Activated CD8-positive, alpha-beta T cell treated with anti-CD3 and anti-CD28 coated beads for 36 hours (primary cell): ENCODE results near the gene HMMR. TPM values are rescaled to one million over a fixed set of nuclear protein-coding genes. Genes with fewer than 3 reads are reported as not detected.
A peak's percentile ranks its signal among the peaks of the same experiment; 100 is the strongest.

Experiments used
- ATAC-seq: fragments of 200-7000 bp; cut with Tn5 transposase; one replicate; pipeline ENCODE4 v1.10.0; 2021; ENCODE audit warnings: mild to moderate bottlenecking, moderate library complexity
- CTCF ChIA-PET: fragments of 350-600 bp; sonication (Branson Sonifier 250); formaldehyde crosslinking; loops from one replicate; lab custom pipeline; 2021; ENCODE audit warnings: antibody characterized with exemption; lab: Charles Lee
- POLR2A ChIA-PET: fragments of 350-600 bp; sonication (Branson Sonifier 250); formaldehyde crosslinking; loops from one replicate; lab custom pipeline; 2021; ENCODE audit warnings: antibody characterized with exemption; lab: Charles Lee
- DNase-seq: peaks from one replicate; pipeline ENCODE4 v3.0.0-alpha.2; 2020
- H3K27ac Mint-ChIP-seq: one replicate; pipeline ENCODE4 v1.8.0; 2021; ENCODE audit warnings: mild to moderate bottlenecking, mixed read lengths
- H3K27me3 Mint-ChIP-seq: one replicate; pipeline ENCODE4 v1.8.0; 2021; ENCODE audit warnings: mixed read lengths
- H3K36me3 Mint-ChIP-seq: one replicate; pipeline ENCODE4 v1.8.0; 2021; ENCODE audit warnings: low read depth, mixed read lengths
- H3K4me1 Mint-ChIP-seq: one replicate; pipeline ENCODE4 v1.8.0; 2021; ENCODE audit warnings: low read depth, mixed read lengths
- H3K4me3 Mint-ChIP-seq: one replicate; pipeline ENCODE4 v1.8.0; 2021; ENCODE audit warnings: mild to moderate bottlenecking, moderate library complexity, mixed read lengths
- H3K9me3 Mint-ChIP-seq: one replicate; pipeline ENCODE4 v1.8.0; 2021; ENCODE audit warnings: mixed read lengths
- intact Hi-C: fragments of 100-400 bp; cut with micrococcal nuclease; formaldehyde crosslinking; loops from one replicate; pipeline ENCODE4 v1.10.0; 2022
- total RNA-seq, 2 experiments: library from RNA; stranded (reverse); gene quantifications; one replicate each; pipeline ENCODE4 v1.2.3, GENCODE V29; 2021
- TF ChIP-seq, protein P1 (sequence below): fragments of 200-600 bp; IDR thresholded peaks from one replicate; pipeline ENCODE4 v1.8.0; 2022; ENCODE audit warnings: antibody characterized with exemption, mild to moderate bottlenecking

Gene HMMR
- total RNA-seq, 2 experiments from 2014 or later = 94.2 to 95.2 TPM

DNA sequence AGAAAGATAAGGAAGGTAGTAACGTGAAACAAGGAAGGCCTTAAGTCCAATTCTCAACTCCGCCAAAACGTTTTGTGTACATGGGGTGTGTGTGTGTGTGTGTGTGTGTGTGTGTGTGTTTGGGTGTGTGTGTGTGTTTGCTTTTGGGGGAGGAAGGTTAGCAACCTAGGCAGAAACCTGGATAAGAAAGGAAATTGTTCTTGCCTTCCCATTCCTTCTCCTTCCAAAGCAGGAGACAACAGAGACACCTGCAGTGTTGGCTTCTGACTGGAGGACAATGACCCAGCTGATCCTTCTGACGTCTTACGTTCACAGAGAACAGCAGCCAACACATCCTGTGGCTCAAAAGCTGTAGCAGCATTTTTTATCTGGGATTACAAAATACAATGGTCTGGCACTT is 27.2 kb upstream of the HMMR start:
- ATAC-seq = no peak
- ChIA-PET CTCF (no interaction called here), POLR2A (interaction anchor here (1.0 kb wide), 1 partner anchor 72 kb away, joined by 3 read pairs; the partner anchor contains the start of gene MAT2B)
- Mint-ChIP-seq H3K27me3 (no peaks in the 10 kb centered on the region), H3K27ac (no peak overlapping the region), H3K4me1 (peaks cover 16% of the 10 kb centered on the region), H3K9me3 (no peaks in the 10 kb centered on the region), H3K4me3 (no peak overlapping the region), H3K36me3 (peaks cover 3% of the 10 kb centered on the region)
- intact Hi-C loops = no loop called here
- TF ChIP-seq, protein P1, sequence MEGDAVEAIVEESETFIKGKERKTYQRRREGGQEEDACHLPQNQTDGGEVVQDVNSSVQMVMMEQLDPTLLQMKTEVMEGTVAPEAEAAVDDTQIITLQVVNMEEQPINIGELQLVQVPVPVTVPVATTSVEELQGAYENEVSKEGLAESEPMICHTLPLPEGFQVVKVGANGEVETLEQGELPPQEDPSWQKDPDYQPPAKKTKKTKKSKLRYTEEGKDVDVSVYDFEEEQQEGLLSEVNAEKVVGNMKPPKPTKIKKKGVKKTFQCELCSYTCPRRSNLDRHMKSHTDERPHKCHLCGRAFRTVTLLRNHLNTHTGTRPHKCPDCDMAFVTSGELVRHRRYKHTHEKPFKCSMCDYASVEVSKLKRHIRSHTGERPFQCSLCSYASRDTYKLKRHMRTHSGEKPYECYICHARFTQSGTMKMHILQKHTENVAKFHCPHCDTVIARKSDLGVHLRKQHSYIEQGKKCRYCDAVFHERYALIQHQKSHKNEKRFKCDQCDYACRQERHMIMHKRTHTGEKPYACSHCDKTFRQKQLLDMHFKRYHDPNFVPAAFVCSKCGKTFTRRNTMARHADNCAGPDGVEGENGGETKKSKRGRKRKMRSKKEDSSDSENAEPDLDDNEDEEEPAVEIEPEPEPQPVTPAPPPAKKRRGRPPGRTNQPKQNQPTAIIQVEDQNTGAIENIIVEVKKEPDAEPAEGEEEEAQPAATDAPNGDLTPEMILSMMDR = no peak
- no peak for DNase-seq

GRCh38 chr5:163434401-163434866 is 26.0 kb upstream of the HMMR start:
- ATAC-seq (no peak), DNase-seq (peak; percentile 50)
- Mint-ChIP-seq H3K4me3 (peak overlapping the region; percentile 37), H3K36me3 (peaks cover 13% of the 10 kb centered on the region), H3K9me3 (no peaks in the 10 kb centered on the region), H3K4me1 (peaks cover 26% of the 10 kb centered on the region), H3K27ac (peak overlapping the region; percentile 81), H3K27me3 (no peaks in the 10 kb centered on the region)
- TF ChIP-seq, protein P1 = no peak
- ChIA-PET CTCF (no interaction called here), POLR2A (interaction anchor here (0.8 to 1.0 kb wide), 2 partner anchors 27 to 71 kb away, joined by 3 read pairs; partner anchors contain the start of genes HMMR and MAT2B)
- intact Hi-C loops = no loop called here

GRCh38 chr5:163436515-163436914 is 23.9 kb upstream of the HMMR start:
- Mint-ChIP-seq H3K27ac (peak overlapping the region; percentile 93), H3K27me3 (no peaks in the 10 kb centered on the region)
- intact Hi-C loops = loop anchor here (2.0 kb wide), 1 partner anchor 24 kb away; the partner anchor contains the start of genes HMMR and NUDCD2

GRCh38 chr5:163437011-163437308 is 23.5 kb upstream of the HMMR start:
- Mint-ChIP-seq H3K9me3 (no peaks in the 10 kb centered on the region), H3K36me3 (peaks cover 27% of the 10 kb centered on the region), H3K4me1 (peaks cover 42% of the 10 kb centered on the region), H3K4me3 (peak overlapping the region; percentile 84), H3K27me3 (no peaks in the 10 kb centered on the region), H3K27ac (peak overlapping the region; percentile 93)
- ChIA-PET POLR2A (interaction anchor here (0.6 to 9.0 kb wide), 3 partner anchors 23 to 70 kb away, joined by 3 to 110 read pairs (median 3); partner anchors contain the start of genes HMMR and NUDCD2), CTCF (interaction anchor here (1.9 kb wide), 1 partner anchor 23 kb away, joined by 6 read pairs; the partner anchor contains the start of genes HMMR and NUDCD2)
- ATAC-seq (no peak), DNase-seq (no peak)
- TF ChIP-seq, protein P1 = no peak
- intact Hi-C loops = loop anchor here (2.0 kb wide), 1 partner anchor 24 kb away; the partner anchor contains the start of genes HMMR and NUDCD2

More at GRCh38 chr5:163436515-163436914, 23.9 kb upstream of the HMMR start:
- Mint-ChIP-seq H3K9me3 (no peaks in the 10 kb centered on the region), H3K4me3 (peak overlapping the region; percentile 84), H3K36me3 (peaks cover 27% of the 10 kb centered on the region), H3K4me1 (peaks cover 42% of the 10 kb centered on the region)
- TF ChIP-seq, protein P1 = no peak
- CTCF ChIA-PET = no interaction called here
- ATAC-seq (no peak), DNase-seq (no peak)
- POLR2A ChIA-PET = interaction anchor here (0.6 kb wide), 1 partner anchor 28 kb away, joined by 3 read pairs; no protein-coding TSS in a partner anchor
